SKM-1 treated with dmso at 0.1 percent for 144 hours (cell line): ENCODE data around the gene PGM3.

Experiments used
- DNase-seq: peaks from one replicate; lab custom pipeline; 2025; ENCODE audit not compliant: unreplicated experiment; lab: John Stamatoyannopoulos, UW

The PGM3 gene

DNA sequence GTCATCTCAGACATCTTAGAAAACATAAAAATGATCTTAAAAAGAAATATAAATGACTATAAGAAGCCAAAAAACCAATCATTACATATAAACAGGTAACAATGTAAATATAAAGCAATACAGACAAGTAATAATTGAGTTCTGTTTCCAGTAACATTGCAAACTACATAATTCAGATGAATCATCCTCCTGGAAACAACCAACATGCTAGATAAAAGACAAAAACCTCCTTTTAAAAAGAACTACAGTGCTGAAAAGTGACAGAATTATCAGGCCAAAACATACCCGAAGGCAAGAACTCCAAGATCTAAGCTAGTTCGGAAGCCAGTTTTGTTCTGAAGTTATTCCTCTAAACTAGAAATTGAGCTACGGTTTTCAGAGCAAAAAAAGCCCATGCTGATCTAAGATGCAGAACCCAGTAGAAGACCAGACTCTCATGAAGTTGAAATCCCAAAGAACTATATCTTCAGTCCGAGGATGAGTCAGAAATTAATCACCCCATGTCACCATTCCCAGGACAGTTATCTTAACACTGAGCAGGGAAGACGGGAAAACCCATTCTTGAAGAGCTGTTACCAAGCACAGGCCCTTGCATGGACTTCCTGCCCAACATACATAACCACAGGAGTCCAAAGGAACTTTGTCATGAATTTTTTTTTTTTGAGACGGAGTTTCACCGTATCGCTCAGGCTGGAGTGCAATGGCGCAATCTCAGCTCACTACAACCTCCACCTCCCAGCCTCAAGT lies 9.8 kb downstream of the PGM3 start:
- no peak for DNase-seq

DNA sequence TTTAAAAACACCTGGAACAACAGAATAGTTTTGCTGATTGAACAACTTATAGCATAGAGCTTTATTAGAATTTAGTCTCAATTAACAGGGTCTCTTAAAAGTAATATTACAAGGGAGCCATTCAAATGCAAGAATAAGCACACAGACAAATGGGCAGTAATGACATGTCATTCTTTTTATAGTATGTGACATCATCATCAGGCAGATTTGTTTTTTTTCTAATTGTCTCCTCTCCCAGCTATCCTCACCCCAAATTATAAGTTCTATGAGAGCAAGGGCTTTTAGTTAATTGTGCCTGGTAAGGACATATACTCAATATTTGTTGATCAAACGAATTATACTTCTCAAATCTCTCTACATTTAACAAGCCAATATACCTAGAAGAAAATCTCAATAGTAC lies 11.0 kb downstream of the PGM3 start:
- DNase-seq: no peak

DNA sequence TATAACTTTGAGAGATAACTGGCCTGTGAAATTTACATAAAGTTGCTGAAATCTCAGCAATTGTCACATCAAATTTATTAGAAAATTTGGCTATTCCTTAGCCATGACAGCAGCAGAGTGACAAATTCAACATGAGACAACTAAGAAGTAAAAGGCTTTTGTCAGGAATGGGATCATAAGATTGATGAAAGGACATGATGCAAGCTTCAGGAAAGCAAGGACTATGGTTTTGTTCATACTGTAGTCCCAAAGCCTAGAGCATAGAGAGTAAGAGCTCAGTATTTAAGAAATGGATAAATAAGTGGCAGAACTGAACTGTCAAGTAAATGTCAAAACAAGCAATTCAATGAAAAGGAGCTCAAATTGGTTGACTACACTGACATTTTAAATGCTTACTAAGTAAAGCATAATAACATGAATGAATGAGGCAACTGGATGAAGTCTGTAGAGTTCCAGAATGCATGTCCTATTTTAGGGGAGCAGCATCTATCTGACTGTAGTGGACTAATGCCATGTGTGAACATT lies 12.6 kb downstream of the PGM3 start:
- no peak for DNase-seq

DNA sequence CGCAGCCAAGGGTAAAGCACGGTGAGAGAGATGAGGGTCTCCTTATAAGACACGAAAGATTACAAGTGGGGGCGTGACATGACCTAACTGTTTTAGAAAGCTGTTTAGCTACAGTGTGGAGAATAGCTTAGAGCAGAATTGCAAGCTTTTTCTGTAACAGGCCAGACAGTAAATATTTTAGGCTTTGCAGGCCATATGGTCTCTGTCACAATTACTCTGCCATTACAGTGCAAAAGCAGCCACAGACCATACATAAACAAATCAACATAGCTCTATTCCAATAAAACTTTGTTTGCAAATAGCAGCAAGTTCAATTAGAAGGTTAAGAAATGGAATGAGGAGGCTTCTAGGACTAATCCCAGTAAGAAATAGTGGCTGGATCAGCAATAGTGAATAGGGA lies 16.8 kb downstream of the PGM3 start:
- DNase-seq: no peak

DNA sequence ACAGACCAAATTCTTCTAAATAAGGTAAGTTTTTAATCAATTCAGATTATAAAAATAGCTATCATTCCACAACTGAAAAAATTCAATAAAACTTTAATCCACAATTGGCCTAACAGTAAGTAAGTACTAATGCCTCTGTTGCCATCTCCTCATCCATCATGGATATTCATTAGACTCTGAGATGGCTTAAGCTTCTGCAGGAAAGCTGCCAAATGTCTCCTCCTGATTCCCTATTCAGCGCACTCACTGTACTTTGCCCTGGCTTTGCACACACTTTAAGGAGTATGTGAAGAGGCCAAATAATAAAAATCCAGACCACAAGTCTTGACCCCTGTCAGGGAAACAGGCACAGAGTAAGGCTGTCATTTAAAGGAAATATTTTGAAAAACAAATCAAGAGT lies 23.6 kb downstream of the PGM3 start:
- no peak for DNase-seq

DNA sequence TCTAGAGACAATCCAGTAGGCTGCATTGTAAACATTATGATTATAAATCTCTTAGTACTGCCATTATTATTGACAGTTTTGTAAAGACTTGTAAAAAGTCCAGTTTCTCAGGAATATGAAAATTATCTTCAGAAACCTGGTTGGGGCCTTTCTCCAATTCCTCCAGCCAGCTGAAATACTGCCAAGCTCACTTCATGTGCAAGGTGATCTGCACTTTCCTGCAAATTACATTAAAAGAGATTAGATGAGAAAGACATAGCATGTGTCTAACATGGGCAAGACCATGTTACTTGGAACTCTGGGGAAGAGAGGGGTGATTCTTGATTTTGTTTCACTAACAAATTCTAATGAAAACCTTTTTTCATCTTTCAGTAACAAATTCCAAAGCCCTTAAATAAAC lies 24.0 kb downstream of the PGM3 start:
- no peak for DNase-seq

DNA sequence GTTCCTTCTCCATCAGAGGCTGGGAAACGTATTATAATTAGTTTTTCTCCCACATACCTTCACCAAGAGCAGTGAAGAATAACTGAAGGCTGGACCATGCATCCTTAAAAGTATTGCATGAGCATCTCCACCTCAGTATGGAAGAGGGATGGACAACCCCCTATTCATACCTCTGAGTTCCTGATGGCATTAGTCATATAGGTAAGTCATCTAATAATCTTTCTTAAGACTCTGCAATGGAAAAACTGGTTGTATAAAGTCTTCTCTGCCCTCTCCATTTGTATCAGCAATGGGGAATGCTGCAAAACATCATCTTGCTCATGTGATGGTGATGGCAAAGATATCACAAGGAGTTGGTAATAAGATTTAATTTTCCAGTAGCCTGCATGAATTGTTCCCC lies 24.5 kb downstream of the PGM3 start:
- no peak for DNase-seq

DNA sequence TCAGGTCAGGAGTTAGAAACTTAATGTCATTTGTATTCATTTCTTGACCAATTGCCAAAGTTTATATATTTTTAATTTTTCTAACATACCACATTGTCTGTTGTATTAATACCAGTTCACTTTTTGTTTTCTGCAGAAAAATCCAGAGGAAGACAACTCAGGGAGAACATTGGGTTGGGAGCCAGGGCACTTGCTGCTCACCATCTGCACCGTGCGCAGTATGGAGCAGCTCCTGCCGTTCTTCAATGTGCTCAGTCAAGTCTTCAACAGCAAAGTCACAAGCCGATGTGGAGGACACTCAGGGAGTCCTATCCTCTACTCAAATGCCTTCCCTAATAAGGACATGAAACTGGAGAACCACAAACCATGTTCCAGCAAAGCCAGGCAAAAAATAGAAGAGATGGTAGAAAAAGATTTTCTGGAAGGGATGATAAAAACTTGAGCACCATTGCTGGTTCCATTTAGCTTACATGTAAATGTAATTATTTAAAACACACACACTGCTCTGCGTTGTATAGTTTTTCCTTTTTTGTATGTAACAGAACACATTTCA lies 25.3 kb downstream of the PGM3 start:
- DNase-seq: no peak

DNA sequence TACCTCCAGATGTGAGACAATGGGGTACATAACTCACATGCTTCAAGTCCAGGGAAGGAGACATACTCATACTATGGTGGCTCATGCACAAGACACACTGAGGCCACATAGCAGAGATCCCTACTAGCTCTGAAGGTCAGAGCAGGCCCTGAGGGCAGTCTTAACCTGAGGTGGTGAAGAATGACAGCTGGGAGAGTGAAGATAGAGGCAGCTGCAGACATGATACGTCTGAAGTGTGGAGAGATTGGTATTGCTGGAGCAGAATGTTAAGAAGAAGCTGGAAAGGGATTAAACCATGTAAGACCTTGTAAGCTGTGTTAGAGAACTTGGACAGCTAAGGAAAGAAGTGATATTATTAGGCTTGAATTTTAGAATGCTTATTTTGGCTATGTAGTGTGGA lies 32.9 kb downstream of the PGM3 start:
- no peak for DNase-seq

DNA sequence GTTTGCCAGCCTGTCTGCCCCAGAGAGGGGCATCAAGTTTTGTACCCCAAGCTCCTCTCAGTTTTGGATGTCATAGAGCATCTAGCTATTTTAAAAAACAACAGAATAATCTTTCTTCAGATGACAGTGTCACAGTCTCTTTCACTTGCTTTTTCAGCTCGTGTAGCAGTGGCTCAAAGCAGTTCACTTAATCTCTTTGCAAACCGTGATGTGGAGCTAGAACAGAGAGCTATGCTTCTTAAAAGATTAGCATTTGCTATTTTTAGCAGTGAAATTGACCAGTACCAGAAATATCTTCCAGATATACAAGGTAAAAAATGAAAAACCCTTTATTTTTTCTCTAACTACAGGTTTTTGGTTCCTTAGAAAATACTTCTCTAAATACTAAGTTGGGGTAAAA lies 37.3 kb downstream of the PGM3 start:
- no peak for DNase-seq

DNA sequence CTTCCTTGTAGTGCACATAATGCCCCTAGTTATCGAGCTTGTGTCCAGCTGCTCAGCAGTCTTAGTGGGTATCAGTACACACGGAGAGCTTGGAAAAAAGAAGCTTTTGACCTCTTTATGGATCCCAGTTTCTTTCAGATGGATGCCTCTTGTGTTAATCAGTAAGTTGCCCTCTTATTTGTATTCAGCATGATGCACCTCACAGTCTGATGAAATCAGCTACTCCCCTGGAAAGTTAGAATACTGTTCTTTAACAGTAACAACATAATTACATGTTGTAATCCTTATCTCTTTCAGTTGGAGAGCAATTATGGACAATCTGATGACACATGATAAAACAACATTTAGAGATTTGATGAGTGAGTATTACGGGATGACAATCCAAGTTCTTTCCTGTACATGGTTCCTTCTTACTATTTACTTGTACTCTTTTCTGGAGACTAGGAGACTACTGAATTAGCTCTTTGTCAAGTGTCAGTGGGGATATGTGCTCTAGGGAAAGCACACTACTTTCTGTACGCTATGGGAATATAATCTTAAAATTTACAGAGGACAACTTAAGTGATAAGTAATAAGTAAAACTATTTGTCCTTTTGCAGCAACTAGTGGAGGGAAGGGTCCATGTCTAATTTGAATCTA lies 39.1 kb downstream of the PGM3 start:
- DNase-seq: no peak

DNA sequence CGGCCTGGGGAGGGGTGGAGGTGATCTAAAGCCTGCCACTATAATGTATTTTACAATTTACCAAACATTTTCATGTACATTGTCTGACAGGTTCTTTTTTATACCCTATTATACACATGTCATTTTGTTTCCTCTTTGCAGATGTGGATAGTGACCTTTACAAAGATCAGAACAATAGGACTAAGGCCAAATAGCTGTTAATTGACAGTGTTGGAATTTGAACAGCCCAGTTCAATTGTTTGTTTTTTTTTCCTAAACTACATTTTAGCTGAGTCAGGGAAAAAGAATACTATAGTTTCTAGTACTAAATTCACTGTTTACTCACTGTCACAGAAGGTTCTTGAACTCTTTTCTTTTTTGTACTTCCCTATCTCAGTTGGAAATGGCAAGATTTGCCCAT lies 40.2 kb downstream of the PGM3 start:
- no peak for DNase-seq

DNA sequence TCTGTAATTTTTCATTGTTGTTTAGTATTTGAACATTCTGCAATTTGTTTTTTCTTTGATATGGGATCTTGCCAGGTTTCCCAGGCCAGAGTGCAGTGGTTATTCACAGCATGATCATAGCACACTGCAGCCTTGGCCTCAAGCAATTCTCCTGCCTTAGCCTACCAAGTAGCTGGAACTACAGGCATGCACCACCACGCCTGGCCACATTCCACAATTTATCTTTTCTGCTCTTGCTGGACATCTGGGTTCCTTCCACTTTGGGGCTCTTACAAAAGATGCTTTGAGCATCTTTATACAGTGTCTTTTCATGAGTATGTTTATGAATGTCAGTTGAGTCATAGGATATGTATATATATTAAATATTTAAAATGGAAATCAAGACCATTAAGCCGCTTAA lies 42.0 kb downstream of the PGM3 start:
- no peak for DNase-seq

DNA sequence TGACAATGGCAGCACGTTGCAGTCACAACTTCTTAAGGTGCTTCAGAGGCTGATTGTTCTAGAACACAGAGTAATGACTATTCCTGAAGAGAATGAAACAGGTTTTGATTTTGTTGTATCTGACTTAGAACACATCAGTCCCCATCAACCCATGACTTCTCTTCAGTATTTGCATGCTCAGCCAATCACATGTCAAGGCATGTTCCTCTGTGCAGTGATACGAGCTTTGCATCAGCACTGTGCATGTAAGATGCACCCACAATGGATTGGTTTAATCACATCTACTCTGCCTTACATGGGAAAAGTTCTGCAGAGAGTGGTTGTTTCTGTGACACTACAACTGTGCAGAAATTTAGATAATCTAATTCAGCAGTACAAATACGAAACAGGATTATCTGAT lies 54.3 kb downstream of the PGM3 start:
- no peak for DNase-seq

DNA sequence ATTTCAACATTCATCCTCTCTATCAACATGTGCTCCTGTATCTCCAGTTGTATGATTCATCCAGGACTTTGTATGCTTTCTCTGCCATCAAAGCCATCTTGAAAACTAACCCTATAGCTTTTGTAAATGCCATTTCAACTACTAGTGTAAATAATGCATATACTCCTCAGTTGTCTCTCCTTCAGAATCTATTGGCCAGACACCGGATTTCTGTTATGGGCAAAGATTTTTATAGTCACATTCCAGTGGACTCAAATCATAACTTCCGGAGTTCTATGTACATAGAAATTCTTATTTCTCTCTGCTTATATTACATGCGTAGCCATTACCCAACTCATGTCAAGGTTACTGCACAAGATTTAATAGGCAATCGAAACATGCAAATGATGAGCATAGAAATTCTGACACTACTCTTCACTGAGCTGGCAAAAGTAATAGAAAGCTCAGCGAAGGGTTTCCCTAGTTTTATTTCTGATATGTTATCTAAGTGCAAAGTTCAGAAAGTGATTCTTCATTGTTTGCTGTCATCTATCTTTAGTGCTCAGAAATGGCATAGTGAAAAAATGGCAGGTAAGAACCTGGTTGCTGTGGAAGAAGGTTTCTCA lies 54.8 kb downstream of the PGM3 start:
- DNase-seq: no peak

DNA sequence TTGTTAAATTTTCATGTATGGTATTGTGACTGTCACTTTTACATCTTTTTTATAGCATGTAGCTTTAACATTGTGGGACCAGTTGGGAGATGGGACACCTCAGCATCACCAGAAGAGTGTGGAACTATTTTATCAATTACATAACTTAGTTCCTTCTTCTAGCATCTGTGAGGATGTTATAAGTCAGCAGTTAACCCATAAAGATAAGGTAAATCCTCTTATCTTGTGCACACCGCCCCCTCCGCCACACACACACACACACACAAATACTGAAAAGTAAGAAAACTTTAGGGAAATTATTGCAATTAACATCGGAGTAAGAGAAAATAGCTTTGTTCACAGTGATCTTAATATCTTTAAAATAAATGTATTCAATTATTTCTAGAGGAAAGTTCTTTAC lies 60.9 kb downstream of the PGM3 start:
- no peak for DNase-seq

DNA sequence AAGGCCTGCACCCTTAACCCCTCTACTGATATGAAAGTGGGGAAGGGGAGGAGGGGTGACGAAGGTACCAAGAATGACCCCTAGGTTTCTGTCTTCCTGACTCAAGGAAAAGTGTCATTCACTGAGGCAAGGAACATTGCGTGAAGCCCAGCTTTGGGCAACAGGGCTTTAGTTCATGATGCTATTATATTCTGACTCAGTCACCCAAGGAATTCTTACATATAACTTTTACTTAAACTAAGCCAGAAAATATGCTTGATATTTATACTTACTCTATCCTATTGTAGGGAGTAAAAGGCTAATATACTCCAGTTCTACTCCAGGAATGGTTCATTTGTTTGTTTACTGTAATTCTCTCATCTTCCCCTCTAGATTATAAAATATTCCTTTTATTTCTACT lies 65.1 kb downstream of the PGM3 start:
- DNase-seq: no peak

DNA sequence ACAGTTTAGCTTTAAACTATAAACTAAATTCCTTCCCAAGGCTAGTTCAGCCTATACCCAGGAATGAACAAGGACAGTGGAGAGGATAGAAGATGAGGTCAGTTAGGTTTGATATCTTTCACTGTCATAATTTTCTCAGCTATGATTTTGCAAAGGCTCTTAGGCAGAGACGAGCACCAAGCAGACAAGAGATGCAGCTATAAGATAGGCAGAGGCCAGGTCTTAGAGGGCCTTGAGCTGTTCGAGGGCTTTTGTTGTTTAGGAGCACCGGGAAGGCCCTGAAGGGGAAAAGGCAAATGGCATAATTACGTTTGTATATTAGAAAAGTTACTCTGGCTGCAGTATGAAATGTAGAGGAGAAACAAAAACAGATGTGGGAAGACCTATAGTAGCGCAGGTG lies 65.8 kb downstream of the PGM3 start:
- DNase-seq: no peak

DNA sequence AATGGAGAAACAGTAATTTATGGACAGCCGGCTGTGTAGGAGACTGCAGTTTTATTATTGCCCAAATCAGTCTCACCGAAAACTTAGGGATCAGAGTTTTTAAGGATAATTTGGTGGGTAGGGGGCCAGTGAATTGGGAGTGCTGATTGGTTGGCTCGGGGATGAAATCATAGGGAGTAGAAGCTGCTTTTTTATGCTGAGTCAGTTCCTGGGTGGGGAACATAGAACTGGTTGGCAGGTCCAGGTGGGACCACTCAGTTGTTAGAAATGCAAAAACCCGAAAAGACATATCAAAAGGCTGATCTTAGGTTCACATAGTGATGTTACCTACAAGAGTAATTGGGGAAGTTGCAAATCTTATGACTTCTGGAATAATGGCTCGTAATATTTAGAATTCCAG lies 66.3 kb downstream of the PGM3 start:
- no peak for DNase-seq

DNA sequence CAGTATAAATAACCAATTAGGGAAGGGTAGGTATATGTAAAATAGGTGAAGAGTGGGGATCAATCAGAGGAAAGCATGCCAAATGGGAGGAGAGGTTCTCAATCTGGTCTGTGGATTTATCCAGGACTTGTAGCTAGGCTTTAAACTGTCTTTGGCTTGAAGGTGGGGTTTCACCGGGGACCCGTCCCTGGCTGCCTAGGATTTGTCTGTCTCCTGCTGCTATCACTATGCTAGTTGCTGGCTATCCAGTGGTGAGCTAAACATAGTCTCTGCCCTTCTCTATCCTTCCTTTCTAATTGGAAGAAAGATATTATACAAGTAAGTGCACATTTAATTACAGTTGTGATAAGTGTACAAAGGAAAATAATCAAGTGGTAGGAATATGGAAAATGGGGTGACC lies 66.8 kb downstream of the PGM3 start:
- DNase-seq: no peak

DNA sequence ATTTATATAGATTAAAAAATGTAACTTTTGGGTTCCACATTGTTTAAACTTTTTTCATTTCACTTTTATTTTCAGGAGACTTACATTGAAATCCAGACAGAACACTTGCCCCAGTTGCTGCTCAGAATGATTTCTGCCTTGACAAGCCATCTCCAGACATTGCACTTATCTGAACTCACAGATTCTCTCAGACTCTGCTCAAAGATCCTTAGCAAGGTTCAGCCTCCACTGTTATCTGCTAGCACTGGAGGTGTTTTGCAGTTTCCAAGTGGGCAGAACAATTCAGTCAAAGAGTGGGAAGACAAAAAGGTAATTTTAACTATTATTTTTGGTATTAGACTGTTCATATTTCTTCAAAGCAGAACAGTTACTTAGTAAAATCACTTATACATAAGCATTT lies 67.6 kb downstream of the PGM3 start:
- DNase-seq: no peak

DNA sequence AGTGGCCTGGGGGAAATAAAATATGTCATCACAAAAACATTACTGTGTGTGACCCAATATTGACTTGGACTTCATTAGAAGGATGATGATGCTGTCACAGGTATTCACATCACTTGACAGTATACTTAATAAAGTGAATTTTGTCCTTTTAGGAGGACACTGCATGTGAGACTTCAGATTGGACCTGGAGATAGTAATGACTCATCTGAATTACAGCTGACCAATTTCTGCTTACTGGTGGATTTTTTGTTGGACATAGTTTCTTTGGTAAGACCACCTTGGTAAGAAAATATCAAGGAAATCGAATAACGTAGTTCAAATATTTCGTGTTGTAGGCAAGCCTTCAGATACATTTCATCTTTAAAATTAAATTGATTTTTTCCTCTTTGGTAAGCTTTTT lies 68.5 kb downstream of the PGM3 start:
- no peak for DNase-seq
